ENCODE measurements around the gene SLC2A4. TPM values are rescaled to one million over a fixed set of nuclear protein-coding genes. Genes with fewer than 3 reads are reported as not detected.

Gene SLC2A4
- total RNA-seq, 1 donor from 2014 or later = 0.37 TPM

GRCh38 chr17:7252176-7253043, 29.1 kb upstream of the SLC2A4 start, which contains the start of gene ELP5:
Gene ELP5 (plus strand): TSS chr17:7252215. CDS start chr17:7252551, 336 bp downstream.
- H3K27ac Mint-ChIP-seq = peak within 1 kb of the TSS; percentile 100
- peaks cover 46% of the 10 kb centered on the region for H3K36me3 Mint-ChIP-seq (ENCODE audit: low read depth)
- no peaks in the 10 kb centered on the region for H3K27me3 Mint-ChIP-seq
- H3K4me1 Mint-ChIP-seq = peaks cover 45% of the 10 kb centered on the region
- H3K4me3 Mint-ChIP-seq = peak within 1 kb of the TSS; percentile 95
- intact Hi-C loops (cut with micrococcal nuclease) = loop anchor here (1.0 to 5.0 kb wide), 6 partner anchors 9 to 435 kb away; partner anchors contain the start of genes EIF5A, PHF23, SENP3 and TP53
- no peaks in the 10 kb centered on the region for H3K9me3 Mint-ChIP-seq
- peak; percentile 97 for DNase-seq

- H3K9me3 Mint-ChIP-seq = no peaks in the 10 kb centered on the region
- intact Hi-C loops (cut with micrococcal nuclease) = loop anchor here (2.0 to 5.0 kb wide), 3 partner anchors 38 to 434 kb away; partner anchors contain the start of genes SENP3, TP53 and WRAP53
- peaks cover 44% of the 10 kb centered on the region for H3K4me1 Mint-ChIP-seq
- H3K36me3 Mint-ChIP-seq (ENCODE audit: low read depth) = peaks cover 47% of the 10 kb centered on the region
- peak overlapping the region; percentile 95 for H3K4me3 Mint-ChIP-seq
- DNase-seq = no peak
- no peaks in the 10 kb centered on the region for H3K27me3 Mint-ChIP-seq
- peak overlapping the region; percentile 100 for H3K27ac Mint-ChIP-seq
Measured at GRCh38 chr17:7253082-7253481, 28.4 kb upstream of the SLC2A4 start.

- Mint-ChIP-seq H3K36me3 (ENCODE audit: low read depth) (peaks cover 52% of the 10 kb centered on the region), H3K27ac (peak overlapping the region; percentile 59), H3K4me1 (peaks cover 35% of the 10 kb centered on the region), H3K4me3 (no peak overlapping the region), H3K27me3 (no peaks in the 10 kb centered on the region), H3K9me3 (no peaks in the 10 kb centered on the region)
- intact Hi-C loops (cut with micrococcal nuclease) = loop anchor here (5.0 kb wide), 2 partner anchors 308 to 433 kb away; partner anchors contain the start of genes SENP3, TP53 and WRAP53
- no peak for DNase-seq
Measured at GRCh38 chr17:7254511-7254910, 27.0 kb upstream of the SLC2A4 start.

DNA sequence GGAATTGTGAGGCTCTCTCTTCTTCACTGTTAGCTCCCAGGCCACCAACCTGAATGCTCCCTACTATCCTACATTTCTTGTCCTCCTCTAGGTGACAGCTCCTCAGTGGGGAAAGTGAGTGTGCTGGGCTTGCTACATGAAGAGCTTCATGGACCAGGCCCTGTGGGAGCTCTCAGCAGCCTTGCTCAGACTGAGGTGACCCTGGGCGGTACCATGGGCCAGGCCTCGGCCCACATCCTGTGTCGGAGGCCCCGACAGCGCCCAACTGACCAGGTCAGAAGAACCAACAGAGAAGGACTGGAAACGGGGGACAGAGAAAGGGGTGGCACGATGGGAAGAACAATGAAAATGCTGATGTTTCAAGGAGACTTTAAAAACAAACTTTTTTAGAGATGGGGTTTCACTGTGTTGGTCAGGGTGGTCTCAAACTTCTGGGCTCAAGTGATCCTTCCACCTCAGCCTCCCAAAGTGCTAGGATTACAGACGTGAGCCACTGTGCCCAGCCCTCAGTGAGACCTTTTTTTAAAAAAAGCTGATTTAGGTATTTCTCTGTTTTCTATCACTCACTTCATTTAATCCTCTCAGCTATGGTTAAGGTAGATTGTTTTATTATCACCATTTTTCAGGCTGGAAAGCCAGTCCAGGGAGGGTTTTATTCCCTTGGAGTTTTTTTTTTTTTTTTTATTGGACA, 24.6 kb upstream of the SLC2A4 start:
- DNase-seq = no peak
- Mint-ChIP-seq H3K4me3 (no peak overlapping the region), H3K27ac (peak overlapping the region; percentile 53), H3K36me3 (ENCODE audit: low read depth) (peaks cover 51% of the 10 kb centered on the region), H3K9me3 (no peaks in the 10 kb centered on the region), H3K27me3 (peaks cover 3% of the 10 kb centered on the region), H3K4me1 (peaks cover 25% of the 10 kb centered on the region)
- intact Hi-C loops (cut with micrococcal nuclease) = no loop called here

GRCh38 chr17:7258731-7259554, 22.6 kb upstream of the SLC2A4 start:
- H3K27ac Mint-ChIP-seq = no peak overlapping the region

GRCh38 chr17:7259555-7259889, 22.0 kb upstream of the SLC2A4 start:
- no peak overlapping the region for H3K27ac Mint-ChIP-seq
- peaks cover 24% of the 10 kb centered on the region for H3K27me3 Mint-ChIP-seq

More at GRCh38 chr17:7258731-7259554, 22.6 kb upstream of the SLC2A4 start:
- no peak for DNase-seq
- intact Hi-C loops (cut with micrococcal nuclease) = no loop called here
- Mint-ChIP-seq H3K27me3 (peaks cover 19% of the 10 kb centered on the region), H3K9me3 (no peaks in the 10 kb centered on the region), H3K36me3 (ENCODE audit: low read depth) (peaks cover 42% of the 10 kb centered on the region), H3K4me3 (peak overlapping the region; percentile 12), H3K4me1 (peaks cover 25% of the 10 kb centered on the region)

GRCh38 chr17:7260151-7260550, 21.4 kb upstream of the SLC2A4 start:
- DNase-seq = no peak
- no peaks in the 10 kb centered on the region for H3K9me3 Mint-ChIP-seq
- H3K27me3 Mint-ChIP-seq = peaks cover 26% of the 10 kb centered on the region
- H3K36me3 Mint-ChIP-seq (ENCODE audit: low read depth) = peaks cover 34% of the 10 kb centered on the region
- peaks cover 22% of the 10 kb centered on the region for H3K4me1 Mint-ChIP-seq
- intact Hi-C loops (cut with micrococcal nuclease) = no loop called here
- no peak overlapping the region for H3K4me3 Mint-ChIP-seq
- H3K27ac Mint-ChIP-seq = no peak overlapping the region

More at GRCh38 chr17:7259555-7259889, 22.0 kb upstream of the SLC2A4 start:
- Mint-ChIP-seq H3K4me3 (peak overlapping the region; percentile 12), H3K9me3 (no peaks in the 10 kb centered on the region), H3K36me3 (ENCODE audit: low read depth) (peaks cover 40% of the 10 kb centered on the region), H3K4me1 (peaks cover 25% of the 10 kb centered on the region)
- no peak for DNase-seq
- intact Hi-C loops (cut with micrococcal nuclease) = no loop called here

GRCh38 chr17:7260651-7261378, 20.7 kb upstream of the SLC2A4 start:
- intact Hi-C loops (cut with micrococcal nuclease) = no loop called here

GRCh38 chr17:7261379-7262191, 19.9 kb upstream of the SLC2A4 start:
- peaks cover 26% of the 10 kb centered on the region for H3K36me3 Mint-ChIP-seq (ENCODE audit: low read depth)
- H3K9me3 Mint-ChIP-seq = no peaks in the 10 kb centered on the region
- peak; percentile 71 for DNase-seq
- peak overlapping the region; percentile 69 for H3K4me3 Mint-ChIP-seq
- H3K4me1 Mint-ChIP-seq = peaks cover 22% of the 10 kb centered on the region
- intact Hi-C loops (cut with micrococcal nuclease) = loop anchor here (2.0 kb wide), 1 partner anchor 19 kb away; the partner anchor contains the start of gene SLC2A4
- peaks cover 26% of the 10 kb centered on the region for H3K27me3 Mint-ChIP-seq
- H3K27ac Mint-ChIP-seq = peak overlapping the region; percentile 46

More at GRCh38 chr17:7260651-7261378, 20.7 kb upstream of the SLC2A4 start:
- Mint-ChIP-seq H3K4me3 (peak overlapping the region; percentile 49), H3K36me3 (ENCODE audit: low read depth) (peaks cover 32% of the 10 kb centered on the region), H3K4me1 (peaks cover 22% of the 10 kb centered on the region), H3K27me3 (peaks cover 26% of the 10 kb centered on the region), H3K9me3 (no peaks in the 10 kb centered on the region), H3K27ac (no peak overlapping the region)
- DNase-seq = peak; percentile 80

DNA sequence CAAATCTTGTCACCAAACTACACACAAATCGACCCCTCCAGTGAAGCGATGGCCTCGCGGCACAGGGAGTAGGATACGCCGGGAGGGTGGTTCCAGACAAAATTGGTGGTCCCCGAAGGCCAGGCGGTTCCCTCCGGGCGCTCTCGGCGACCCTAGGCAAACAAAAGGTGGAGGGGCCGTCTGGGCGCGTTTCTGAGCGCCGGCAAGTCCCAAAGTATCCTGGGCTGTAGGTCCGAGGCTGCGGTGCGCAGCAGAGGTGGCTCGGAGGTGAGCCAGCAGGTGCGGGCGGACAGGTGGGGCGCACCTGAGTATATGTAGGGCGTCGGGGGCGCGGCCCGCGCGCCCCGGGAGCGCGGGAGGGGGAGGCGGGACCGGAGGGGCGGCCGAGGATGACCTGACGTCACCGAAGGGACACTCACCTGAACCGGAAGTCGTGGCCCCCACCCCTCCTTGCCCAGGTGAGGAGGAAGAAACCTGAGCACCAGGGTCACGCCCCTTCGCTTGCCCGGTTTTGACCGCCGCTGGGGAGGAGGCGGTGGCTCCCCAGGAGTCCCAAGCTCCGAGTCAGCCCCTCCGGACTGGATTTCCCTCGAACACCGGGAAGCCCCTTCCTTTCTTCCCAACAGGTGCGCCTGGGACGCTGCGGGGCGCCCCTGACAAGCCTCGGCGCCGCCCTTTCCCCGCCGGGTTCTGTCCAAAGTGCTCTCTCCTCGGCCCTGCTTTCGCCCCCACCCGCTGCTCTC, 19.2 kb upstream of the SLC2A4 start, which contains the start of gene CLDN7:
Gene CLDN7, minus strand, starts transcription at position 287 of the 743 bp plus-strand sequence. CDS start 435 bp downstream, outside the sequence.
- H3K4me3 Mint-ChIP-seq = peak within 1 kb of the TSS; percentile 79
- intact Hi-C loops (cut with micrococcal nuclease) = loop anchor here (2.0 kb wide), 1 partner anchor 18 kb away; the partner anchor contains the start of gene SLC2A4
- peaks cover 19% of the 10 kb centered on the region for H3K36me3 Mint-ChIP-seq (ENCODE audit: low read depth)
- H3K27ac Mint-ChIP-seq = peak within 1 kb of the TSS; percentile 63
- no peak for DNase-seq
- H3K4me1 Mint-ChIP-seq = peaks cover 22% of the 10 kb centered on the region
- no peaks in the 10 kb centered on the region for H3K9me3 Mint-ChIP-seq
- H3K27me3 Mint-ChIP-seq = peaks cover 29% of the 10 kb centered on the region

DNA sequence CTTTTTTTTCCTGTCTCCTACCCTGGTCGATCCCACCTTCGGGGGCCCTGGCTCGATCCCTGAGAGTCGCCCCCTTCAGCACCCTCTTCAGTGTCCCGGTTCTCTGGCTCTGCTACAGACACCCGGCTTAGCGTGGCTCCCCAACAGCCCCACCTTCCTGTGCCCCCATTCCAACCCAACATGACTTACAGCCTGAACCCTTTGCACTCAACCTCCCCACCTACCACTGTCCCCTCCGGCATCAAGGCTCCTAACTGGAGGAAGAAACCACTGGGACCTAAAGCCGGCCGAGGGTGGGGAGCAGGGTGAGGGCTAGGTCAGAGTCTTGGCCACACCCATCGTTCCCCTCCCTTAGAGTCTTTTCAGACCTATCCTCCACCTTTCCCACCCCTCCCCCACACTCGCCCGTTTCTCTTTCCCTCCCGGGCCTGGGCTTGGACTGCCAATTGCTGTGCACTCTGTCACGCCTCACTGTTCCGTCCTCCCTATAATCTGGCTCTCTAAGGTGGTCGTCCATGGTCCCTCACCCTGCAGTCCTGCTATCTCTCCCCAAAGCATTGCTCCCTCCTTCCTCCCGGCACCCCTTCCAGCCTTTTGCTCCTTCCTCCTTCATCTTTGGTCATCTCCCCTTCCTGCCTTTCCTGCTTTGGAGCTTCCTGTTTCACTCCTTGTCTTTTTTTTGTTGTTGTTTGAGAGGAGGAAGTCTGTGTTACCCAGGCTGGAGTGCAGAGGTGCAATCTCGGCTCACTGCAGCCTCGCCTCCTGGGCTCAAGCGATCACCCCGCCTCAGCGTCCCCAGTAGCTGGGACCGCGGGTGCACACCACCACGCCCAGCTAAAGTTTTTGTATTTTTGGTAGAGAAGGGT, 18.4 kb upstream of the SLC2A4 start:
- H3K4me1 Mint-ChIP-seq = peaks cover 22% of the 10 kb centered on the region
- peak overlapping the region; percentile 63 for H3K27ac Mint-ChIP-seq
- intact Hi-C loops (cut with micrococcal nuclease) = loop anchor here (2.0 kb wide), 1 partner anchor 18 kb away; the partner anchor contains the start of gene SLC2A4
- H3K9me3 Mint-ChIP-seq = no peaks in the 10 kb centered on the region
- peak; percentile 70 for DNase-seq
- H3K4me3 Mint-ChIP-seq = peak overlapping the region; percentile 79
- peaks cover 18% of the 10 kb centered on the region for H3K36me3 Mint-ChIP-seq (ENCODE audit: low read depth)
- H3K27me3 Mint-ChIP-seq = peaks cover 30% of the 10 kb centered on the region
